ENCODE data around the gene RAB44. TPM values are rescaled to one million over a fixed set of nuclear protein-coding genes. Genes with fewer than 3 reads are reported as not detected.

RAB44 gene
- polyA plus RNA-seq, 1 of the 3 experiments (the other 2 are of a cell fraction) = 0.12 TPM

GRCh38 chr6:36668591-36668990 is 29.0 kb upstream of the RAB44 start:
- H3K9me2 ChIP-seq = no peaks in the 10 kb centered on the region
- 97% methylated on average over 7 of the region's 7 CpGs for WGBS (ENCODE audit: low lambda C conversion rate)
- CTCF ChIA-PET = interaction anchor here (1.0 to 1.6 kb wide), 3 partner anchors 8 to 43 kb away, joined by 3 to 5 read pairs (median 3); no protein-coding TSS in a partner anchor
- peaks cover 16 to 24% of the 10 kb centered on the region in 2 experiments for H3K4me1 ChIP-seq (ENCODE audit: control insufficient read depth in 1 of 2, insufficient read depth in 2 of 2, low read depth in 1 of 2, low read length in 1 of 2)
- no peak overlapping the region for H3K4me2 ChIP-seq
- H3K27me3 ChIP-seq (ENCODE audit: insufficient read depth) = no peaks in the 10 kb centered on the region
- H3K4me3 ChIP-seq (ENCODE audit: low read depth in 2 of 2, low read length in 1 of 2) = no peak overlapping the region
- H3K36me3 ChIP-seq (replicated peaks in 1 of 2; ENCODE audit: control insufficient read depth in 1 of 2, insufficient read depth in 2 of 2, low read length in 1 of 2) = no peaks in the 10 kb centered on the region
- TF ChIP-seq USF2 (IDR thresholded peaks at IDR 0.05; ENCODE audit: borderline replicate concordance, low read depth, low read length) (no peak), POLR2AphosphoS5 (IDR thresholded peaks at IDR 0.05; ENCODE audit: low read depth, low read length) (no peak), MXI1 (IDR thresholded peaks at IDR 0.05; ENCODE audit: low read depth, low read length) (no peak), NFIC (IDR thresholded peaks at IDR 0.05; ENCODE audit: borderline replicate concordance) (no peak), RAD21 (IDR thresholded peaks at IDR 0.05; ENCODE audit: low read length) (no peak), NRF1 (IDR thresholded peaks at IDR 0.05; ENCODE audit: low read depth, low read length) (no peak), TCF12 (IDR thresholded peaks at IDR 0.05) (no peak), CTCF (IDR thresholded peaks at IDR 0.05) (no peak), EZH2phosphoT487 (IDR thresholded peaks at IDR 0.05; ENCODE audit: borderline replicate concordance, low read depth) (no peak), FOXM1 (IDR thresholded peaks at IDR 0.05; ENCODE audit: low read depth) (no peak), CHD2 (IDR thresholded peaks at IDR 0.05; ENCODE audit: low read length, partially characterized antibody) (no peak), FOSL2 (IDR thresholded peaks at IDR 0.05; ENCODE audit: borderline replicate concordance, low read depth) (no peak), RCOR1 (IDR thresholded peaks at IDR 0.05; ENCODE audit: low read length) (no peak), TEAD4 (IDR thresholded peaks at IDR 0.05; ENCODE audit: borderline replicate concordance, insufficient read depth) (no peak), SMC3 (IDR thresholded peaks at IDR 0.05; ENCODE audit: low read depth, low read length) (no peak), RFX5 (IDR thresholded peaks at IDR 0.05; ENCODE audit: low read length) (no peak)
- H3K9me3 ChIP-seq = no peaks in the 10 kb centered on the region
- no peaks in the 10 kb centered on the region for H3K79me2 ChIP-seq (ENCODE audit: insufficient read depth)
- H4K20me1 ChIP-seq (ENCODE audit: insufficient read depth) = no peaks in the 10 kb centered on the region
- peaks cover 8% of the 10 kb centered on the region for H3F3A ChIP-seq (replicated peaks; ENCODE audit: insufficient read depth)
- H2AFZ ChIP-seq (ENCODE audit: low read depth) = no peak overlapping the region
- no peak overlapping the region for H3K9ac ChIP-seq
- H3K27ac ChIP-seq (ENCODE audit: low read depth in 2 of 2, low read length in 1 of 2) = no peak overlapping the region; a peak in 2 of 4 replicates
- POLR2A ChIA-PET = no interaction called here
- DNase-seq = no peak

GRCh38 chr6:36669002-36669401 is 28.6 kb upstream of the RAB44 start:
- no peaks in the 10 kb centered on the region for H3K36me3 ChIP-seq (replicated peaks in 1 of 2; ENCODE audit: control insufficient read depth in 1 of 2, insufficient read depth in 2 of 2, low read length in 1 of 2)
- peaks cover 16 to 24% of the 10 kb centered on the region in 2 experiments for H3K4me1 ChIP-seq (ENCODE audit: control insufficient read depth in 1 of 2, insufficient read depth in 2 of 2, low read depth in 1 of 2, low read length in 1 of 2)
- no peak overlapping the region for H3K4me3 ChIP-seq (ENCODE audit: low read depth in 2 of 2, low read length in 1 of 2)
- peaks cover 8% of the 10 kb centered on the region for H3F3A ChIP-seq (replicated peaks; ENCODE audit: insufficient read depth)
- no peak overlapping the region for H3K4me2 ChIP-seq
- no peaks in the 10 kb centered on the region for H3K9me2 ChIP-seq
- no peaks in the 10 kb centered on the region for H3K79me2 ChIP-seq (ENCODE audit: insufficient read depth)
- 93% methylated on average over 6 of the region's 6 CpGs for WGBS (ENCODE audit: low lambda C conversion rate)
- H3K27me3 ChIP-seq (ENCODE audit: insufficient read depth) = no peaks in the 10 kb centered on the region
- H4K20me1 ChIP-seq (ENCODE audit: insufficient read depth) = no peaks in the 10 kb centered on the region
- no peak overlapping the region for H3K9ac ChIP-seq
- CTCF ChIA-PET = interaction anchor here (1.3 to 1.6 kb wide), 2 partner anchors 13 to 44 kb away, joined by 3 to 5 read pairs; no protein-coding TSS in a partner anchor
- no peak overlapping the region for H3K27ac ChIP-seq (ENCODE audit: low read depth in 2 of 2, low read length in 1 of 2)
- no peak overlapping the region for H2AFZ ChIP-seq (ENCODE audit: low read depth)
- POLR2A ChIA-PET = no interaction called here
- DNase-seq = no peak
- no peaks in the 10 kb centered on the region for H3K9me3 ChIP-seq
- TF ChIP-seq TAF1 (IDR thresholded peaks at IDR 0.05; ENCODE audit: borderline replicate concordance, low read depth, low read length) (no peak), GABPA (IDR thresholded peaks at IDR 0.05; ENCODE audit: low read depth) (no peak), RCOR1 (IDR thresholded peaks at IDR 0.05; ENCODE audit: low read length) (no peak), MAX (IDR thresholded peaks at IDR 0.05; ENCODE audit: low read depth) (no peak), NFIC (IDR thresholded peaks at IDR 0.05; ENCODE audit: borderline replicate concordance) (no peak), CTCF (IDR thresholded peaks at IDR 0.05) (no peak), REST (IDR thresholded peaks at IDR 0.05; ENCODE audit: low read depth, low read length) (no peak), MXI1 (IDR thresholded peaks at IDR 0.05; ENCODE audit: low read depth, low read length) (no peak)

Data from SK-N-SH (cell line).